ENCODE results near the gene SLF2.

SLF2 gene

GRCh38 chr10:100872034-100872791 is 40.5 kb upstream of the SLF2 start:
- H3K27ac ChIP-seq (ENCODE audit: low read length), result no peak overlapping the region
- H3K27me3 ChIP-seq (ENCODE audit: control insufficient read depth in 1 of 2, insufficient read depth in 2 of 2, low read length in 2 of 2), result peaks cover 29 to 36% of the 10 kb centered on the region in 2 donors
- no peak overlapping the region for H3K9ac ChIP-seq (ENCODE audit: low read length in 2 of 2)
- no peaks in the 10 kb centered on the region for H3K9me3 ChIP-seq (ENCODE audit: control insufficient read depth in 2 of 2, low read length in 2 of 2)
- no peaks in the 10 kb centered on the region for H3K36me3 ChIP-seq (ENCODE audit: control insufficient read depth in 2 of 2, insufficient read depth in 2 of 2, low read length in 2 of 2)
- no peaks in the 10 kb centered on the region for H3K4me1 ChIP-seq (ENCODE audit: control insufficient read depth, insufficient read depth, low read length)
- H3K4me3 ChIP-seq (ENCODE audit: low read length in 2 of 2), result no peak overlapping the region

- no peaks in the 10 kb centered on the region for H3K4me1 ChIP-seq (ENCODE audit: control insufficient read depth, insufficient read depth, low read length)
- H3K27ac ChIP-seq (ENCODE audit: low read length), result no peak overlapping the region
- no peak overlapping the region for H3K4me3 ChIP-seq (ENCODE audit: low read length in 2 of 2)
- no peaks in the 10 kb centered on the region for H3K9me3 ChIP-seq (ENCODE audit: control insufficient read depth in 2 of 2, low read length in 2 of 2)
- no peaks in the 10 kb centered on the region for H3K36me3 ChIP-seq (ENCODE audit: control insufficient read depth in 2 of 2, insufficient read depth in 2 of 2, low read length in 2 of 2)
- peaks cover 27 to 37% of the 10 kb centered on the region in 2 donors for H3K27me3 ChIP-seq (ENCODE audit: control insufficient read depth in 1 of 2, insufficient read depth in 2 of 2, low read length in 2 of 2)
- no peak overlapping the region for H3K9ac ChIP-seq (ENCODE audit: low read length in 2 of 2)
These were observed 39.5 kb upstream of the SLF2 start for GRCh38 chr10:100873146-100873826.

- Histone ChIP-seq H3K36me3 (ENCODE audit: control insufficient read depth in 2 of 2, insufficient read depth in 2 of 2, low read length in 2 of 2) (no peaks in the 10 kb centered on the region), H3K9me3 (ENCODE audit: control insufficient read depth in 2 of 2, low read length in 2 of 2) (no peaks in the 10 kb centered on the region), H3K4me3 (ENCODE audit: low read length in 2 of 2) (no peak overlapping the region), H3K27ac (ENCODE audit: low read length) (no peak overlapping the region), H3K27me3 (ENCODE audit: control insufficient read depth in 1 of 2, insufficient read depth in 2 of 2, low read length in 2 of 2) (peaks cover 27 to 38% of the 10 kb centered on the region in 2 donors), H3K4me1 (ENCODE audit: control insufficient read depth, insufficient read depth, low read length) (no peaks in the 10 kb centered on the region), H3K9ac (ENCODE audit: low read length in 2 of 2) (no peak overlapping the region)
These were observed 38.9 kb upstream of the SLF2 start for GRCh38 chr10:100873827-100874326.

GRCh38 chr10:100874702-100875483 is 37.9 kb upstream of the SLF2 start:
- Histone ChIP-seq H3K27ac (ENCODE audit: low read length) (no peak overlapping the region), H3K36me3 (ENCODE audit: control insufficient read depth in 2 of 2, insufficient read depth in 2 of 2, low read length in 2 of 2) (no peaks in the 10 kb centered on the region), H3K9ac (ENCODE audit: low read length in 2 of 2) (no peak overlapping the region), H3K9me3 (ENCODE audit: control insufficient read depth in 2 of 2, low read length in 2 of 2) (no peaks in the 10 kb centered on the region), H3K27me3 (ENCODE audit: control insufficient read depth in 1 of 2, insufficient read depth in 2 of 2, low read length in 2 of 2) (peaks cover 27 to 39% of the 10 kb centered on the region in 2 donors), H3K4me1 (ENCODE audit: control insufficient read depth, insufficient read depth, low read length) (no peaks in the 10 kb centered on the region), H3K4me3 (ENCODE audit: low read length in 2 of 2) (no peak overlapping the region)

- Histone ChIP-seq H3K9ac (ENCODE audit: low read length in 2 of 2) (no peak overlapping the region), H3K36me3 (ENCODE audit: control insufficient read depth in 2 of 2, insufficient read depth in 2 of 2, low read length in 2 of 2) (no peaks in the 10 kb centered on the region), H3K4me1 (ENCODE audit: control insufficient read depth, insufficient read depth, low read length) (no peaks in the 10 kb centered on the region), H3K9me3 (ENCODE audit: control insufficient read depth in 2 of 2, low read length in 2 of 2) (no peaks in the 10 kb centered on the region), H3K27ac (ENCODE audit: low read length) (no peak overlapping the region), H3K4me3 (ENCODE audit: low read length in 2 of 2) (no peak overlapping the region), H3K27me3 (ENCODE audit: control insufficient read depth in 1 of 2, insufficient read depth in 2 of 2, low read length in 2 of 2) (peaks cover 27 to 39% of the 10 kb centered on the region in 2 donors)
These were observed 37.1 kb upstream of the SLF2 start for GRCh38 chr10:100875484-100876166.

- no peak overlapping the region for H3K9ac ChIP-seq (ENCODE audit: low read length in 2 of 2)
- no peaks in the 10 kb centered on the region for H3K36me3 ChIP-seq (ENCODE audit: control insufficient read depth in 2 of 2, insufficient read depth in 2 of 2, low read length in 2 of 2)
- H3K4me3 ChIP-seq (ENCODE audit: low read length in 2 of 2), result no peak overlapping the region
- H3K27me3 ChIP-seq (ENCODE audit: control insufficient read depth in 1 of 2, insufficient read depth in 2 of 2, low read length in 2 of 2), result peaks cover 28 to 35% of the 10 kb centered on the region in 2 donors
- no peak overlapping the region for H3K27ac ChIP-seq (ENCODE audit: low read length)
- no peaks in the 10 kb centered on the region for H3K9me3 ChIP-seq (ENCODE audit: control insufficient read depth in 2 of 2, low read length in 2 of 2)
- no peaks in the 10 kb centered on the region for H3K4me1 ChIP-seq (ENCODE audit: control insufficient read depth, insufficient read depth, low read length)
These were observed 35.9 kb upstream of the SLF2 start for GRCh38 chr10:100876585-100877460.

- H3K4me1 ChIP-seq (ENCODE audit: control insufficient read depth, insufficient read depth, low read length), result no peaks in the 10 kb centered on the region
- H3K9ac ChIP-seq (ENCODE audit: low read length in 2 of 2), result no peak overlapping the region
- peaks cover 29 to 34% of the 10 kb centered on the region in 2 donors for H3K27me3 ChIP-seq (ENCODE audit: control insufficient read depth in 1 of 2, insufficient read depth in 2 of 2, low read length in 2 of 2)
- H3K4me3 ChIP-seq (ENCODE audit: low read length in 2 of 2), result no peak overlapping the region
- no peaks in the 10 kb centered on the region for H3K36me3 ChIP-seq (ENCODE audit: control insufficient read depth in 2 of 2, insufficient read depth in 2 of 2, low read length in 2 of 2)
- no peaks in the 10 kb centered on the region for H3K9me3 ChIP-seq (ENCODE audit: control insufficient read depth in 2 of 2, low read length in 2 of 2)
- no peak overlapping the region for H3K27ac ChIP-seq (ENCODE audit: low read length)
These were observed 35.3 kb upstream of the SLF2 start for GRCh38 chr10:100877461-100877850.

- Histone ChIP-seq H3K9ac (ENCODE audit: low read length in 2 of 2) (no peak overlapping the region), H3K4me3 (ENCODE audit: low read length in 2 of 2) (no peak overlapping the region), H3K27ac (ENCODE audit: low read length) (no peak overlapping the region), H3K36me3 (ENCODE audit: control insufficient read depth in 2 of 2, insufficient read depth in 2 of 2, low read length in 2 of 2) (no peaks in the 10 kb centered on the region), H3K27me3 (ENCODE audit: control insufficient read depth in 1 of 2, insufficient read depth in 2 of 2, low read length in 2 of 2) (peaks cover 23 to 28% of the 10 kb centered on the region in 2 donors), H3K4me1 (ENCODE audit: control insufficient read depth, insufficient read depth, low read length) (no peaks in the 10 kb centered on the region), H3K9me3 (ENCODE audit: control insufficient read depth in 2 of 2, low read length in 2 of 2) (no peaks in the 10 kb centered on the region)
These were observed 34.4 kb upstream of the SLF2 start for GRCh38 chr10:100878291-100878910.

GRCh38 chr10:100879741-100880360 is 32.9 kb upstream of the SLF2 start:
- Histone ChIP-seq H3K27me3 (ENCODE audit: control insufficient read depth in 1 of 2, insufficient read depth in 2 of 2, low read length in 2 of 2) (peaks cover 15 to 21% of the 10 kb centered on the region in 2 donors), H3K27ac (ENCODE audit: low read length) (no peak overlapping the region), H3K4me1 (ENCODE audit: control insufficient read depth, insufficient read depth, low read length) (no peaks in the 10 kb centered on the region), H3K9me3 (ENCODE audit: control insufficient read depth in 2 of 2, low read length in 2 of 2) (no peaks in the 10 kb centered on the region), H3K36me3 (ENCODE audit: control insufficient read depth in 2 of 2, insufficient read depth in 2 of 2, low read length in 2 of 2) (no peaks in the 10 kb centered on the region), H3K9ac (ENCODE audit: low read length in 2 of 2) (no peak overlapping the region), H3K4me3 (ENCODE audit: low read length in 2 of 2) (no peak overlapping the region)

Data from stomach smooth muscle (tissue), 2 donors.